Measurements from ENCODE around the gene WDR38.

GRCh38 chr9:124890179-124890578 is 36.9 kb downstream of the WDR38 start:
- TF ChIP-seq SNRNP70 (optimal IDR thresholded peaks at IDR 0.05; ENCODE audit: low read depth, low read length) (no peak), AFF4 (CRISPR knock-in tag; IDR thresholded peaks at IDR 0.05) (no peak), FOXM1 (IDR thresholded peaks at IDR 0.05; ENCODE audit: low read depth) (no peak), FOXM1 (CRISPR knock-in tag; IDR thresholded peaks at IDR 0.05; ENCODE audit: low read depth) (no peak), EZH2 (IDR thresholded peaks at IDR 0.05; ENCODE audit: borderline replicate concordance, low read depth, low read length) (no peak), TGIF2 (CRISPR knock-in tag; IDR thresholded peaks at IDR 0.05) (no peak), POLR2A (conservative IDR thresholded peaks at IDR 0.05) (no peak), ZNF197 (CRISPR knock-in tag; IDR thresholded peaks at IDR 0.05; ENCODE audit: low read depth) (no peak), NFIX (CRISPR knock-in tag; IDR thresholded peaks at IDR 0.05; ENCODE audit: low read depth) (no peak), MLX (CRISPR knock-in tag; conservative IDR thresholded peaks at IDR 0.05) (no peak), FOXK2 (conservative IDR thresholded peaks at IDR 0.05 in 1 of 2, IDR thresholded peaks at IDR 0.05 in 1 of 2; ENCODE audit: low read depth in 2 of 2) (no peak)
- TF ChIP-seq, protein P1, sequence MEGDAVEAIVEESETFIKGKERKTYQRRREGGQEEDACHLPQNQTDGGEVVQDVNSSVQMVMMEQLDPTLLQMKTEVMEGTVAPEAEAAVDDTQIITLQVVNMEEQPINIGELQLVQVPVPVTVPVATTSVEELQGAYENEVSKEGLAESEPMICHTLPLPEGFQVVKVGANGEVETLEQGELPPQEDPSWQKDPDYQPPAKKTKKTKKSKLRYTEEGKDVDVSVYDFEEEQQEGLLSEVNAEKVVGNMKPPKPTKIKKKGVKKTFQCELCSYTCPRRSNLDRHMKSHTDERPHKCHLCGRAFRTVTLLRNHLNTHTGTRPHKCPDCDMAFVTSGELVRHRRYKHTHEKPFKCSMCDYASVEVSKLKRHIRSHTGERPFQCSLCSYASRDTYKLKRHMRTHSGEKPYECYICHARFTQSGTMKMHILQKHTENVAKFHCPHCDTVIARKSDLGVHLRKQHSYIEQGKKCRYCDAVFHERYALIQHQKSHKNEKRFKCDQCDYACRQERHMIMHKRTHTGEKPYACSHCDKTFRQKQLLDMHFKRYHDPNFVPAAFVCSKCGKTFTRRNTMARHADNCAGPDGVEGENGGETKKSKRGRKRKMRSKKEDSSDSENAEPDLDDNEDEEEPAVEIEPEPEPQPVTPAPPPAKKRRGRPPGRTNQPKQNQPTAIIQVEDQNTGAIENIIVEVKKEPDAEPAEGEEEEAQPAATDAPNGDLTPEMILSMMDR (IDR thresholded peaks at IDR 0.05 in 2 of 3, conservative IDR thresholded peaks at IDR 0.05 in 1 of 3; ENCODE audit: insufficient read depth in 2 of 3, low read depth in 1 of 3, low read length in 3 of 3): no peak

Measured in K562 (cell line).